ENCODE measurements around the gene ODAD3.
"Not testable (repeated sequence)": the region's sequence is repeated elsewhere in the genome, so short reads cannot be mapped to it uniquely, and the experiment has no call there.

Gene ODAD3

GRCh38 chr19:11405846-11406643, 28.9 kb downstream of the ODAD3 start:
- no peak for DNase-seq (ENCODE audit: low spot score)

- no peak for DNase-seq (ENCODE audit: low spot score)
Observed at GRCh38 chr19:11404588-11405222, 30.2 kb downstream of the ODAD3 start.

DNA sequence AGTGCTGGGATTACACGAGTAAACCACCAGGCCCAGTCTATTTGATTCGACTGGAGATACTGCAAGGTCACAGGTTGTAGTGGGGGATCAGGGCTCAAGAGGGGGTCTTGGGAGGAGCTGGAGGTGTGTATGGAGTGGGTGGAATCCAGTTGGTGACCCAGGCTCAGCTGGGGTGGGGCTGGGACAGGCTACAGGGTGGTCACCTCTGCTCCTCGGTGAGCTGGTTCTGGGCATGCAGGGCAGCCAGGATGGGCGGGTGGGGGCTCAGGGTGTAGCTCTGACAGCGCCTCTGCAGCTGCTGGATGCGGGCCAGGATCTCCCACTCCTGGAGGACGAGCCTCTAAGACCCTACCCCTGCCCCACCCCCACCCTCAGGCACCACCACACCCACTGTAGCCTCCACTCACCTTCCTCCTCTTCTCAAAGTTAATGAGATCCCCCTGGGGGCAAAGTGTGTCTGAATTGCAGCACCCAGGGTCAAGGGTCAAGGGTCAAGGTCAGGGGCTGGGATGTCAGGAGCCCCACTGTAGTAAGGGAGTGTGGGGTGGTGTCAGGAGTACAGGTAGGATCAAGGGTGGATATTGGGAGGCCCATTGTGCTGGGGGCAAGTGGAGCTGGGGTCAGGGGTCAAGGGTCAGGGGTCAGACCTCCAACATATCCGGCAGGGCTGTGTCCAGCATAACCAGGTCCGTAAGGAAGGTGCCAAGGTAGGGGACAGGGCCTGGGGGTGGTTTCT, 32.9 kb downstream of the ODAD3 start:
- DNase-seq (ENCODE audit: low spot score) = no peak

DNA sequence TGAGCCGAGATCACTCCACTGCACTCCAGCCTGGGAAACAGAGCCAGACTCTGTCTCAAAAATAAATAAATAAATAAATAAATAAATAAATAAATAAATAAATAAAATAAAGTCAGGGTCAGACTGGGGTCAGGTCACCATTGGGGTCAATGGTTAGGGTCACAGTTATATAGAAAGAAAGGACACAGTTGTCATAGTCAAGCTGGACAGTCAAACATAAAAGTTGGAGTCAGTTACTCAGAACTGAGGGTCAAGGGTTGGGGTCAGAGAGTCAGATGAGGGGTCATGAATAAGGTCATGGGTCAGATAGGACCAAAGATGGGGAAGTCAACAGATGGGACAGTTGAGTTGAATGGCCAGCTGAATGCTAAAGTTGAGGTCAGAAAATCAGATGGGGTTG, 34.1 kb downstream of the ODAD3 start:
- no peak for DNase-seq (ENCODE audit: low spot score)

GRCh38 chr19:11399667-11400066, 35.3 kb downstream of the ODAD3 start:
- no peak for DNase-seq (ENCODE audit: low spot score)

- DNase-seq (ENCODE audit: low spot score) = no peak
Observed at GRCh38 chr19:11397089-11397610, 37.8 kb downstream of the ODAD3 start.

GRCh38 chr19:11390933-11391680, 43.8 kb downstream of the ODAD3 start:
- DNase-seq (ENCODE audit: low spot score) = no peak

GRCh38 chr19:11390359-11390758, 44.6 kb downstream of the ODAD3 start:
- no peak for DNase-seq (ENCODE audit: low spot score)

DNA sequence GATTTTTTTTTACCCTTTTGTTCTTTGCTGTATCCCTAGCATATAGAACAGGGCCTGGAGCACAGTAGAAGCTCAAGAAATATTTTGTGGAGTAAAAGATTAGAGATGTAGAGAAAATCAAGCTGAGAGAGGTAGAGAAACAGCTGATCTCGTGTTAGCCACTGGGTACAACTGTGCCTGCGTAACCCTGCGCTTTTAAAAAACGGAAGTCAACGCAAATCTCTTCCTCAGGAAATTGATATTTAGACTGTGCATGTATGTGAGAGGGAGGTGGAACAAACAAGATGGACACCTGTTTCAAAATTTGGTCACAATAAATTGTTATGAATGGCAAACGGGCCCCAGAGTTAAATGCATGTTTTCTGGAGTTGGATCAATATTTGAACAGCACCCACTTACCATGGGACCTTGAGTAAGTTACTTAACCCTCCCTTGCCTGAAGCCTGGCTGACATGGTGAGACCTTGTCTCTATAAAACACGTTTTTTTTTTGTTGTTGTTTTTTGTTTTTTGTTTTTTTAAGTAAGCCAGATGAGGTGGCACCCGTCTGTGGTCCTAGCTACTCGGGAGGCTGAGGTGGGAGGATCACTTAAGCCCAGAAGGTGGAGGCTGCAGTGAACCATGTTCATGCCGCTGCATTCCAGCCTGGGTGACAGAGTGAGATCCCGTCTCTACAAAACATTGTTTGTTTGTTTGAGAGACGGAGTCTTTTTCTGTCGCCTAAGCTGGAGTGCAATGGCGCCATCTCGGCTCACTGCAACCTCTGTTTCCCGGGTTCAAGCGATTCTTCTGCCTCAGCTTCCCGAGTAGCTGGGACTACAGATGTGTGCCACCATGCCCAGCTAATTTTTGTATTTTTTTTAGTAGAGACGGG, 47.5 kb downstream of the ODAD3 start:
- no peak for DNase-seq (ENCODE audit: low spot score)

DNA sequence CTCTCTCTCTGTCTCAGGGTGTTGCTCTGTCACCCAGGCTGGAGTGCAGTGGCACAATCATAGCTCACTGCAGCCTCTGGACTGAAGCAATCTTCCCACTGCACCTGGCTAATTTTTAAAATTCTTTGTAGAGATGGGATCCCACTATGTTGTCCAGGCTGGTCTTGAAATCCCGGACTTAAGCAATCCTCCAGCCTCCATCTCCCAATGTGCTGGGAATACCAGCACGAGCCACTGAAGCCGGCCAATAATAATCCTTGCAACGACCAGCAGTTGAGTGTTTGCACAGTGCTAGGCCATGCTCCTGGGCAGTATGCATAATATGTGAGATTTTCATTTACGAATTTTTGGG, 50.2 kb downstream of the ODAD3 start:
- DNase-seq (ENCODE audit: low spot score) = no peak

GRCh38 chr19:11383706-11384048, 51.2 kb downstream of the ODAD3 start:
- DNase-seq (ENCODE audit: low spot score) = no peak

- peak; percentile 44 for DNase-seq (ENCODE audit: low spot score)
Observed at GRCh38 chr19:11382898-11383705, 51.8 kb downstream of the ODAD3 start.

DNA sequence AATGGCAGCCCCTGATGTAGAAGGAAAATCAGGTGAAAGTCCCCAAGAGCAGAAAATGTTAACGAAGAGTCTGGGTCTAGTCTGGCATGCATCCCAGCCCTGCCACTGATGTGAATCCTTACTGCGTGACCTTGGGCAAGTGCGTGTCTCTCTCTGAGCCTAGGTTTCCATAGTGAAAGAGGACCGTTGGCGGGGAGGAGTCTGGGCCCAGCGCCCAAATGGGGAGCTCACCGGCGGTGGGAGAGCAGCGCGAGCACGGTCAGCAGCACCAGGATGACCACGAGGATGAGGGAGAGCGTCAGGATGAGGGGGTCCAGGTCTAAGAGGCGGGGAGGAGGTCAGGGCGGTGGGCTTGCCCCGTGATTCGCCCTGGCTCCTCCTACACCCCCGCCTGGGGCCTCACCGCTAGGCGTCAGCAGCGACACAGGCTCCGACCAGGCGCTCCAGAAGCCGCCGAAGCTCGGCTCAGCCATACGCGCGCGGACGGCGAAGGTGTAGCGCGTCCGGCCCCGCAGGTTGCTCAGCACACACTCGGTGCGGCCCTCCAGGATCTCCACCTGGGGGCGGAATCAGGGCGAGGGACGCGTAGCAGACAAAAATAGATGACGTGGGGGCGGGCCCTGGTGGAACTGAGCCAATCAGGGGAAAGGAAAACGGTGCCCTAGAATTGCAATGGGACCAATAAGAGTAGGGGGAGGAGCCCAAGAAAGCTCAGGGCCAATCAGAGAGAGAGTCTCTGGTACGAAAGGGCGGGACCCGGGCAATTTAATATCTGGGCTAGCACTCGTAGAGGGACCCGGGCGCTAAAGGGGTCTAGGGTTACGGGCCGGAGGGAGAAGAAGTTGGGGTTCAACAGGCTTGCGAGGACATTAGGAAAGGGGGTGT, 54.0 kb downstream of the ODAD3 start:
- peak; percentile 99 for DNase-seq (ENCODE audit: low spot score)

DNA sequence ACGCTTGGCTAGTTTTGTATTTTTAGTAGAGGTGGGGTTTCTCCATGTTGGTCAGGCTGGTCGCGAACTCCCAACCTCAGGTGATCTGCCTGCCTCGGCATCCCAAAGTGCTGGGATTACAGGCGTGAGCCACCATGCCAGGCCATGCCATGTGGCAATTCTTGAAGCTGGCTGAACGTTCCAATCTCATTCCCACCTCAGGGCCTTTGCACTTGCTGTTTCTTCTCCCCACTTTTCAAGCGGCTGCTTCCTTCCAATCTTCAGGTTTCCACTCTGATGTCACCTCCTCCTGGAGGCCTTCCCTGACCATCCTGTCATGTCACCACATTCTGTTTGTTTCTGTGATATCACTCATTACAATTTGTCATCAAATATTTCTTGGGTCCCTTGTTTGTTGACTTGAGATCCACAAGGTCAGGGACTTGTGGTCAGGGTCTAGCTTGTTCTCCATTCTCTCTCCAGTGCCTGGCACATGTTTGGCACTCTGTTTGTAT, 55.0 kb downstream of the ODAD3 start:
- no peak for DNase-seq (ENCODE audit: low spot score)

GRCh38 chr19:11379269-11379845, 55.6 kb downstream of the ODAD3 start:
- not testable (repeated sequence) for DNase-seq (ENCODE audit: low spot score)

DNA sequence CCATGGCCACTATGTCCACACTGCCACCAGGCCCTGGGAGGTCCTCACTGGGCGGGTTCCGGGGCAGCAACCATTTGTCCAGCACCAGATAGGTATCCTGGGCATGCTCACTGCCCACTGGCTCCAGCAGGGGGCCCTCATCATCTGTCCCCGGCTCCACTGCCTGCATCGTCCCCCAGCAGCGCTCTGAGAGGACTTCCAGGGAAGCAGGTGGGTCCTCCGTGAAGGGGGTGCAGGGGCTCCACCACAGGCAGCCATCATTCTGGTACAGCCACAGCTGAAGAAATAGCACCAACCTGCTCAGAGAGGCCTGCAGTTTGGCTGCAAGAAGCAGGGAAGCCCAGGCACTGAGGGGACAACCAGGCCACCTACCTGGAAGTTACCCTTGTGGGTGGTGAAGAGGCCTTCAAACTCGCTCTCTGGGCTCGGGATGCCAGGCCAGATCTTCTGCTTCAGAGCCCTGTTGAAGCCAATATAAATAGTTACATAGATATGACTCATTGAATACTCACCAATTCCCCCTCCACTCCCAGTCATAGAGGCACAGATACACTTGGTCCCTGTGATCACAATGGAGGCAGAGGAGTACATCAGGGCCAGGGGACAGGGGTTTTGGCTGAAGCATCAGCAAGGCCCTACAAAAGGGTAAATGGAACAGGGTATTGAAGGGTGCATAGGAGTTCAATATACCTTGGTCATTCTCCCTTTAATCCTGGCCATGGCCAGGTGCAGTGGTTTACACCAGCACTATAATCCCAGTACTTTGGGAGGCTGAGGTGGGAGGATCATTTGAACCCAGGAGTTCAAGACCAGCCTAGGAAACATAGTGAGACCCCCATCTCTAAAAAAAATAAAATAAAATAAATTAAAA, 56.4 kb downstream of the ODAD3 start:
- DNase-seq (ENCODE audit: low spot score) = peak; percentile 83

DNA sequence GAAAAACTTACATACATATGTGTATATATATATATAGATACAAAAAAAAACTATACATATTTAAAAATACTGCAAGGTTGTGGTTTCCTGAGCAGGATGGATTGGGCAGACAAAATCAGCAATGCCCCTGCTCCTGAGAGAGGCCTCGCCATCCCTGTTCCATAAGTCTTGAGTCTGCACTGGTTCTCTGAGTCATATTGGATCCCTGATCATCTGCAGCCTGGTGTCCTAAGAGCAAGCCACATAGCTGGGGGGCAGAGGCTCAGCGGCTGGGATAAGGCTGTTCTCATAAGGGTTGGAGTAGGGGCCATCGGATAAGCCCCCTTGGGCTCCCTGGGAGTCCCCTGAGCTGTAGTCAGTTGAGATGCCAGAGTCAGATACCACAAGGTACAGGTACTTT, 57.2 kb downstream of the ODAD3 start:
- no peak for DNase-seq (ENCODE audit: low spot score)

- DNase-seq (ENCODE audit: low spot score) = peak; percentile 64
Observed at GRCh38 chr19:11377237-11377636, 57.7 kb downstream of the ODAD3 start.

All from AG08395 (cell line).